Activated naive CD4-positive, alpha-beta T cell treated with anti-CD3 and anti-CD28 coated beads, Interleukin-2, amount 50 U/mL, for 24 hours (primary cell): ENCODE data around the gene IDH2.
A peak's percentile ranks its signal among the peaks of the same experiment; 100 is the strongest.
"Not testable (repeated sequence)": the region's sequence is repeated elsewhere in the genome, so short reads cannot be mapped to it uniquely, and the experiment has no call there.

Experiments used
- H3K27ac Mint-ChIP-seq: one replicate; pipeline ENCODE4 v1.8.0; 2021; ENCODE audit warnings: mild to moderate bottlenecking, mixed read lengths
- H3K27me3 Mint-ChIP-seq: one replicate; pipeline ENCODE4 v1.8.0; 2021; ENCODE audit warnings: mixed read lengths
- H3K36me3 Mint-ChIP-seq: one replicate; pipeline ENCODE4 v1.8.0; 2021; ENCODE audit warnings: mixed read lengths
- H3K4me1 Mint-ChIP-seq: one replicate; pipeline ENCODE4 v1.8.0; 2021; ENCODE audit warnings: mixed read lengths
- H3K4me3 Mint-ChIP-seq: one replicate; pipeline ENCODE4 v1.8.0; 2021; ENCODE audit warnings: mild to moderate bottlenecking, mixed read lengths
- H3K9me3 Mint-ChIP-seq: one replicate; pipeline ENCODE4 v1.8.0; 2021; ENCODE audit warnings: mixed read lengths

Gene IDH2

DNA sequence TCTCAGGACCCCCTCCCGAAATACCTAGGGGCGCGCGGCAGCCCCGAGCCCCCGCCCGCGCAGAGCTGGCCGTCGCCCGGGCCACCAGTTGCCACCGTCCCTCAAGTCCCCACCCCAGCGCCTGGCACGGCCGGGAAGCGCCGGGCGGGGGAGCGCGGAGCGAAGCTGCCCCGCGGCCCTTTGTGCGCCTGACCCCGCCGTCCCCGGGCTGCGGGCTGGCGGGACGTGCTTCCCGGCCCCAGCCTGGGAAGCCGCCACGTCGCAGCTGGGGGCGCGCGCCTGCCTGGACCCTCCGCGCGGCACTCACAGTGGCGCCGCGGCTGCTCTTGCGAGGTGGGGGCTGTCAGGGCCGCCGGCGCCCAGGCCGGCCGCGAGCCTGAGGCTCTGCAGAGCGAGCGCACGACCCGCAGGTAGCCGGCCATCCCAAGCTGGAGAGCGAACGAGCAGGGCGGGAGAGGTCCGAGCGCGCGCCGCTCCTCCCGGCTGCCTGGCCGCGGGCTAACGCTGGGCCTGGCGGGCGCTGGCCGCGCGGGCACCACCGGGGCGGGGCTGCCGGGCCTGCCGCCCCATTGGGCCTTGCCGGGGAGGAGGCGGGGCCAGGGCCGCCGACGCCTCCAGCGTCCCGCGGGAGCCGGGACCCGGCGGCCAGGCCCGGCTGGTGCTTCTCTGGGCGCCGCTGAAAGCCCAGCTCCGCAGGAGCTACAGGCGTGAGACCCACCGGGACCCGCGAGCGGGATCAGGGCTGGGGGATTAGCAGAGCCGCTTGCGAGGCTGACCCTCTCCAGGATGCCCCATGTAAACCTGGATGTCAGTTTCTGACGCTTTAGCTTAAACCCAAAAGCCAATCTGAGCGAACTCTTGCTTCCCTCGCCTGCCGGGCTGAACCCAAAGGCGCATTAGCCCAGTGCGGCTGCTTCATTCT lies at the start of gene IDH2:
Gene IDH2, minus strand, starts transcription at position 500 of the 922 bp plus-strand sequence. Its CDS starts 78 bp downstream, at position 422.
- Mint-ChIP-seq H3K9me3 (no peaks in the 10 kb centered on the region), H3K4me3 (peak within 1 kb of the TSS; percentile 87), H3K4me1 (peaks cover 50% of the 10 kb centered on the region), H3K36me3 (peaks cover 2% of the 10 kb centered on the region), H3K27ac (peak within 1 kb of the TSS; percentile 98), H3K27me3 (no peaks in the 10 kb centered on the region)

GRCh38 chr15:90150551-90150950 lies 48.3 kb upstream of the IDH2 start:
- H3K9me3 Mint-ChIP-seq, H3K4me3 Mint-ChIP-seq: not testable (repeated sequence)

GRCh38 chr15:90149609-90150340 lies 47.5 kb upstream of the IDH2 start:
- H3K27me3 Mint-ChIP-seq = no peaks in the 10 kb centered on the region
- no peaks in the 10 kb centered on the region for H3K9me3 Mint-ChIP-seq
- H3K4me1 Mint-ChIP-seq = no peaks in the 10 kb centered on the region
- no peak overlapping the region for H3K27ac Mint-ChIP-seq
- H3K36me3 Mint-ChIP-seq = no peaks in the 10 kb centered on the region
- no peak overlapping the region for H3K4me3 Mint-ChIP-seq

More at GRCh38 chr15:90150551-90150950, 48.3 kb upstream of the IDH2 start:
- not testable (repeated sequence) for H3K27me3 Mint-ChIP-seq, H3K27ac Mint-ChIP-seq, H3K36me3 Mint-ChIP-seq, H3K4me1 Mint-ChIP-seq

DNA sequence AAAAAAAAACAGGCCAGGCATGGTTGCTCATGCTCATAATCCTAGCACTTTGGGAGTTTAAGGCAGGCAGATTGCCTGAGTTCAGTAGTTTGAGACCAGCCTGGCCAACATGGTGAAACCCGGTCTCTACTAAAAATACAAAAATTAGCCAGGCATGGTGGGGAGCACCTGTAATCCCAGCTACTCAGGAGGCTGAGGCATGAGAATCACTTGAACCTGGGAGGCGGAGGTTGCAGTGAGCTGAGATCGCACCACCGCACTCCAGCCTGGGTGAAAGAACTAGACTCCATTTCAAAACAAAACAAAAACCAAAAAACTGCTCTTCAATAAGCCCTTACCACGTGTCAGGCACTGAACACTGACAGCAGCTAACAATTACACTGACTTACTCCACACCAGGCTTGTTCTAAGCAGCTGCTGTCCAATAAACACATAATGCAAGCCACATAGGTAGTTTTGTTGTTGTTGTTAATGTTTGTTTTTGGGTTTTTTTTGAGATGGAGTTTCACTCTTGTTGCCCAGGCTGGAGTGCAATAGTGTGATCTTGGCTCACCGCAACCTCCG lies 44.0 kb upstream of the IDH2 start:
- not testable (repeated sequence) for H3K27me3 Mint-ChIP-seq, H3K27ac Mint-ChIP-seq, H3K36me3 Mint-ChIP-seq, H3K4me3 Mint-ChIP-seq, H3K9me3 Mint-ChIP-seq
- peaks cover 13% of the 10 kb centered on the region for H3K4me1 Mint-ChIP-seq

GRCh38 chr15:90145761-90146160 lies 43.5 kb upstream of the IDH2 start:
- no peaks in the 10 kb centered on the region for H3K27me3 Mint-ChIP-seq
- no peaks in the 10 kb centered on the region for H3K36me3 Mint-ChIP-seq
- H3K9me3 Mint-ChIP-seq = no peaks in the 10 kb centered on the region
- peaks cover 13% of the 10 kb centered on the region for H3K4me1 Mint-ChIP-seq
- no peak overlapping the region for H3K4me3 Mint-ChIP-seq
- H3K27ac Mint-ChIP-seq = no peak overlapping the region

DNA sequence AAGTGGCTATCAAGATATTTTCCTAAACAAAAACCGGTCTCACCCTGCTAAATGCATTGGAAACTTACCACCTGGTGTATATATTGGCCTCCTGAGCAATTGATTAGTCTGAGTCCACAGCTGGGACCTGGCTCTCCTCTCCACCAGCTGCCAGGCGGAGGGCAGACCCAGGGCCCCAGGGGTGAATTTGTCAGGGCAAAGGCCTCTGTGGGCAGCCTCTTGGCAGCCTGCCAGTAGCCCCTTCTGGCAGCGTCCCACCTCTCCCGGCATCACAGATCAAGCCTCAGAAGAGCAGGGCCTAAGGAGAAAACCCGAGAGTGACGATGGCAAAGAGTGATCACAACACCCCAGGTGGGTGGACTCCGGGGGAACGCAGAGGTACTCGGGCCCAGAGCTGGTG lies 43.0 kb upstream of the IDH2 start:
- Mint-ChIP-seq H3K4me3 (no peak overlapping the region), H3K9me3 (no peaks in the 10 kb centered on the region), H3K27ac (no peak overlapping the region)

GRCh38 chr15:90143166-90143655 lies 40.9 kb upstream of the IDH2 start:
- peak overlapping the region; percentile 68 for H3K27ac Mint-ChIP-seq
- H3K4me1 Mint-ChIP-seq = peaks cover 23% of the 10 kb centered on the region
- no peaks in the 10 kb centered on the region for H3K27me3 Mint-ChIP-seq
- H3K9me3 Mint-ChIP-seq = no peaks in the 10 kb centered on the region
- peak overlapping the region; percentile 55 for H3K4me3 Mint-ChIP-seq
- no peaks in the 10 kb centered on the region for H3K36me3 Mint-ChIP-seq

More for the DNA sequence above, 43.0 kb upstream of the IDH2 start:
- H3K36me3 Mint-ChIP-seq = no peaks in the 10 kb centered on the region
- H3K4me1 Mint-ChIP-seq = peaks cover 13% of the 10 kb centered on the region
- no peaks in the 10 kb centered on the region for H3K27me3 Mint-ChIP-seq

DNA sequence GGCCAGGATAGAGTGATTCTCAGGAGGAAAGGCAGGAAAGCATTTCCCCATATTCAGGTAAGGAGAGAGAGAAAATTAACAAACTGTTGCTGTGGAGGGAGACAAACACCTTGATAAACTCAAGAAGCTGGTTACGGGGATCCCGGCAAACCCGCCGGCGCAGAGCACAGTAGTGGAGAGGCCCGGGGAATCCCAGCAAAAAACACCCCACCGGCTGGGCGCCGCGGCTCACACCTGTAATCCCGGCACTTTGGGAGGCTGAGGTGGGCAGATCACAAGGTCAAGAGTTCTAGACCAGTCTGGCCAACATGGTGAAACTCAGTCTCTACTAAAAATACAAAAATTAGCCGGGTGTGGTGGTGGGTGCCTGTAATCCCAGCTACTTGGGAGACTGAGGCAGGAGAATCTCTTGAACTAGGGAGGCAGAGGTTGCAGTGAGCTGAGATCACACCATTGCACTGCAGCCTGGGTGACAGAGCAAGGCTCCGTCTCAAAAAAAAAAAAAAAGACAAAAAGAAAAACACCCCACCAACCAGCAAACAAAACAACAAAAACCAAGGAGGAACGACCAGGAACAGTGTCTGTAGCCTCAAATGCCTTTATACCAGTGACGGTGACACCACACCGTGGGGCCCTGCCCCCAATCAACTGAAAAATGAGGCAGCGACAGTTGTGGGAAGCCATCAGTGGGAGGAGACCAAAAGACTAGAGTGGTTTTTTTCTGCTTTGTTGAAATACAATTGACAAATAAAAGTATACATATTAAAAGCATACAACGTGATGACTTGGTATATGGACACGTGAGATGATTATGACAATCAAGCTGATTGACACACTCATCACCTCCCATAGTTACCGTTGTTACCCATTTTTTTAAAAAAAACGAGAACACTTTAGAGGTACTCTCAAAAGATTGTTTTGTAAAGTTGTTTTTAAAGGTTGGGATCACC lies 40.2 kb upstream of the IDH2 start:
- Mint-ChIP-seq H3K27ac (peak overlapping the region; percentile 68), H3K4me1 (peaks cover 23% of the 10 kb centered on the region), H3K9me3 (no peaks in the 10 kb centered on the region), H3K36me3 (no peaks in the 10 kb centered on the region), H3K4me3 (peak overlapping the region; percentile 55), H3K27me3 (no peaks in the 10 kb centered on the region)

GRCh38 chr15:90141646-90142045 lies 39.4 kb upstream of the IDH2 start:
- H3K9me3 Mint-ChIP-seq = no peaks in the 10 kb centered on the region
- H3K27ac Mint-ChIP-seq = no peak overlapping the region
- H3K36me3 Mint-ChIP-seq = no peaks in the 10 kb centered on the region
- H3K27me3 Mint-ChIP-seq = no peaks in the 10 kb centered on the region
- H3K4me1 Mint-ChIP-seq = peaks cover 23% of the 10 kb centered on the region
- no peak overlapping the region for H3K4me3 Mint-ChIP-seq

DNA sequence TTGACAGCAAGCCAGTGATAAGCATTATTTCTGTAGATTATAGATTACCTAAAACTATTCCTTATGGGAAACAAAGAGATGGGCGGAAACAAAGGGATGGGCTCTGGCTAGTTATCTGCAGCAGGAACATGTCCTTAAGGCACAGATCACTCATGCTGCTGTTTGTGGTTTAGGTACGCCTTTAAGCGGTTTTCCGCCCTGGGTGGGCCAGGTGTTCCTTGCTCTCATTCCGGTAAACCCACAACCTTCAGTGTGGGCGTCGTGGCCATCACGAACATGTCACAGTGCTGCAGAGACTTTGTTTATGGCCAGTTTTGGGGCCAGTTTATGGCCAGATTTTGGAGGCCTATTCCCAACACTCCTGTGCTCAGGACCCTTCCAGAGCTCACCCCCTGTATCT lies 37.3 kb upstream of the IDH2 start:
- H3K4me3 Mint-ChIP-seq, H3K27me3 Mint-ChIP-seq, H3K27ac Mint-ChIP-seq, H3K36me3 Mint-ChIP-seq, H3K9me3 Mint-ChIP-seq: not testable (repeated sequence)
- peaks cover 23% of the 10 kb centered on the region for H3K4me1 Mint-ChIP-seq

DNA sequence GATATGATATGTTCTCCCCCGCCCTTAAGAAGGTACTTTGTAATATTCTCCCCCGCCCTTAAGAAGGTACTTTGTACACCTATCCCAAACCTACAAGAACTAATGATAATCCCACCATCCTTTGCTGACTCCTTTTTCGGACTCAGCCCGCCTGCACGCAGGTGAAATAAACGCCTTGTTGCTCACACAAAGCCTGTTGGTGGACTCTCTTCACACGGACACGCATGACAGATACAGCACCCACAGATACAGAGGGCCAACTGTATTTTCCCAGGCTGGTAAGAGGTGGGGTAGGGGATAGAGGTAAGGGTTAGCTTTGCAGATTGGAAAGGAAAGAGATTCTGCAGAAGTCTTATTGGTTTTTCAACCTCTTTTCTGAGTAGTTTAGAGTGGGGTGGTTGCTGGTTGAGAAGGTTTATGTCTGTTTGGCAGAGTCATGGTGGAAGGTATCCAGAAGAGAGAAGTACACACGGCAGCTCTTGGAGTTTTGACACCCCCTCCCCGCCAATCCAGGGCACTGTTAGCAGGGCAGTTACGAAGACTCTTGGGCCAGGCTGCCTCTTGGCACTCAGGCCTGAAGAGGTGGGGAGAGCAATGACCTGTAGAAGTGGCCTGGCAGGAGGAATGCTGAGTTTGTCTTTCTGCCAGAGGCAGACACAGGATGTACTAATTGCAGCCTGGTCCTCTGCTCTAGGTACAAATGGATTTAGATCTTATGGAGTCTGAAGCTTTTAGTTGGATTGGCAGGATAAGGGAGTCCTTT lies 36.0 kb upstream of the IDH2 start:
- Mint-ChIP-seq H3K4me3 (no peak overlapping the region), H3K27me3 (no peaks in the 10 kb centered on the region), H3K27ac (no peak overlapping the region), H3K4me1 (peaks cover 23% of the 10 kb centered on the region), H3K36me3 (no peaks in the 10 kb centered on the region), H3K9me3 (no peaks in the 10 kb centered on the region)

GRCh38 chr15:90132437-90132836 lies 30.2 kb upstream of the IDH2 start:
- no peaks in the 10 kb centered on the region for H3K36me3 Mint-ChIP-seq
- no peaks in the 10 kb centered on the region for H3K4me1 Mint-ChIP-seq
- peaks cover 3% of the 10 kb centered on the region for H3K27me3 Mint-ChIP-seq
- H3K9me3 Mint-ChIP-seq = no peaks in the 10 kb centered on the region
- H3K27ac Mint-ChIP-seq = no peak overlapping the region
- H3K4me3 Mint-ChIP-seq = no peak overlapping the region

DNA sequence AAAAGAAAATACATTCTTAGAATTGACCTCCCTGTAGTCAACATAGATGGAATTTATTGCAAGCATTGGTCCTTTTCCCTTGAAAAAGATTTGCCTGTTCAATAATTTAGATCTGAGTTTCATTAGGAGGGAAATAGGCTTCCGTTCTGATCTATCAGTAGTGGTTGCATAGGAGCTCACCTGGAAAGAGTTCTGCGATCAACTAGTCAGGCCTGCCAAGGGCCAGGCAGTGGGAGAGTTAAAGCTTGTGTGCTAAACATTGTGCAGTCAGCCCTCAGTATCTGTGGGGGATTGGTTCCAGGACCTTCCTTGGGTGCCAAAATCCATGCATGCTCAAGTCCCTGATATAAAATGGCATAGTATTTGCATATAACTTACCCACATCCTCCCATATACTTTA lies 29.6 kb upstream of the IDH2 start:
- no peak overlapping the region for H3K27ac Mint-ChIP-seq
- no peaks in the 10 kb centered on the region for H3K9me3 Mint-ChIP-seq
- no peaks in the 10 kb centered on the region for H3K4me1 Mint-ChIP-seq
- no peaks in the 10 kb centered on the region for H3K36me3 Mint-ChIP-seq
- peaks cover 3% of the 10 kb centered on the region for H3K27me3 Mint-ChIP-seq
- H3K4me3 Mint-ChIP-seq = no peak overlapping the region

DNA sequence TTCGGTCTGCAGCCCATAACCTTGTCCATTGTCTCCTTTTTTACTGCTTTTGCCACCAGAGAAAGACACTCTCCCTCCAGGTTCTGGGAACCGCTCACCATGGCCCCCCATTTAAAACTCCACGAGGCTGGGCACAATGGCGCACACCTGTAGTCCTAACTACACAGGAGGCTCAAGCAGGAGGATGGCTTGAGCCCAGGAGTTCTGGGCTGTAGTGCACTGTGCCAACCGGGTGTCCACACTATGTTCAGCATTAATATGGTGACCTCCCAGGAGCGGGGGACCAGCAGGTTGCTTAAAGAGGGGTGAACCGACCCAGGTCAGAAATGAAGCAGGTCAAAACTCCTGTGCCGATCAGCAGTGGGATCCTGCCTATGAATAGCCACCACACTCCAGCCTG lies 28.0 kb upstream of the IDH2 start:
- Mint-ChIP-seq H3K27ac (peak overlapping the region; percentile 21), H3K36me3 (no peaks in the 10 kb centered on the region), H3K4me3 (no peak overlapping the region), H3K4me1 (no peaks in the 10 kb centered on the region), H3K9me3 (no peaks in the 10 kb centered on the region), H3K27me3 (peaks cover 5% of the 10 kb centered on the region)
